Peyer's patch (tissue), 4 donors: ENCODE results near the gene LRBA.

ENCODE experiments used
- CTCF ChIP-seq, 6 experiments: fragments of 450-650 bp in 4 of 6; fragments of 200-600 bp in 2 of 6; sonication (generic) in 1 of 6; IDR thresholded peaks; one replicate each; pipeline ENCODE4 v1.5.1; 2017 to 2019; ENCODE audit warnings: antibody characterized with exemption in 6 of 6, mild to moderate bottlenecking in 3 of 6, moderate library complexity in 1 of 6
- POLR2A ChIP-seq, 2 donors: fragments of 450-650 bp; IDR thresholded peaks; one replicate each; pipeline ENCODE4 v1.5.1; 2017; ENCODE audit warnings: antibody characterized with exemption in 2 of 2, mild to moderate bottlenecking in 2 of 2, moderate library complexity in 2 of 2

GRCh38 chr4:150708004-150708403 lies 307.1 kb downstream of the LRBA start:
- no peak for TF ChIP-seq CTCF (IDR thresholded peaks at IDR 0.05)
- no peak for TF ChIP-seq POLR2A (IDR thresholded peaks at IDR 0.05)
